NCI-H146 treated with DMSO at 0.1 percent for 48 hours (cell line): ENCODE measurements around the gene SPEM3.

Experiments used
- DNase-seq: peaks from one replicate; lab custom pipeline; 2025; ENCODE audit not compliant: unreplicated experiment; lab: John Stamatoyannopoulos, UW

SPEM3 gene

GRCh38 chr17:7428557-7428956 is at the start of gene SPEM3:
SPEM3 (plus strand) TSS chr17:7428857; CDS start chr17:7428903, 46 bp downstream.
- no peak for DNase-seq

GRCh38 chr17:7379134-7379533 is 49.5 kb upstream of the SPEM3 start:
- DNase-seq = no peak

- peak; percentile 35 for DNase-seq
Measured at GRCh38 chr17:7380321-7380720, 48.3 kb upstream of the SPEM3 start.

- peak; percentile 14 for DNase-seq
Measured at GRCh38 chr17:7380855-7381683, 47.6 kb upstream of the SPEM3 start, which contains the start of gene TNK1. TNK1 (plus strand) TSS chr17:7381089; CDS start chr17:7382927, 1,838 bp downstream.

- DNase-seq = no peak
Measured at GRCh38 chr17:7382901-7383300, 45.8 kb upstream of the SPEM3 start.

- DNase-seq = no peak
Measured at GRCh38 chr17:7383371-7383741, 45.3 kb upstream of the SPEM3 start.

- DNase-seq = peak; percentile 66
Measured at GRCh38 chr17:7383742-7384488, 44.7 kb upstream of the SPEM3 start.

GRCh38 chr17:7384489-7385081 is 44.1 kb upstream of the SPEM3 start:
- no peak for DNase-seq

GRCh38 chr17:7388856-7389255 is 39.8 kb upstream of the SPEM3 start:
- DNase-seq = no peak

GRCh38 chr17:7389924-7390910 is 38.4 kb upstream of the SPEM3 start:
- DNase-seq = no peak

- no peak for DNase-seq
Measured at GRCh38 chr17:7391307-7391706, 37.4 kb upstream of the SPEM3 start.

- no peak for DNase-seq
Measured at GRCh38 chr17:7392696-7393612, 35.7 kb upstream of the SPEM3 start.

- peak; percentile 51 for DNase-seq
Measured at GRCh38 chr17:7393613-7394451, 34.8 kb upstream of the SPEM3 start.

GRCh38 chr17:7394452-7395191 is 34.0 kb upstream of the SPEM3 start, which contains the start of gene PLSCR3:
PLSCR3 (minus strand) TSS chr17:7394525; CDS start chr17:7394110, 415 bp downstream.
- DNase-seq = peak; percentile 85

GRCh38 chr17:7396147-7396546 is 32.5 kb upstream of the SPEM3 start:
- DNase-seq = no peak

- DNase-seq = no peak
Measured at GRCh38 chr17:7398612-7399011, 30.0 kb upstream of the SPEM3 start.

GRCh38 chr17:7403043-7403726 is 25.5 kb upstream of the SPEM3 start:
- no peak for DNase-seq

GRCh38 chr17:7403727-7403976 is 25.0 kb upstream of the SPEM3 start:
- peak; percentile 76 for DNase-seq
